Fibroblast of pulmonary artery (primary cell): Measurements from ENCODE around the gene ICAM4.
"Not testable (repeated sequence)": the region's sequence is repeated elsewhere in the genome, so short reads cannot be mapped to it uniquely, and the experiment has no call there.

ENCODE experiments used
- DNase-seq: peaks from one replicate; pipeline ENCODE4 v3.0.0-alpha.2; 2010; ENCODE audit warnings: low read depth
- H3K4me3 ChIP-seq: replicated peaks from 2 replicates; pipeline ENCODE4 v1.5.1; 2011; ENCODE audit warnings: low read depth, mild to moderate bottlenecking, control low read depth, low read length, moderate library complexity
- CTCF ChIP-seq: IDR thresholded peaks from 2 replicates; pipeline ENCODE4 v1.5.1; 2011; ENCODE audit warnings: mild to moderate bottlenecking, control low read depth, low read length, inconsistent platforms; ENCODE audit errors: missing control alignments

Gene ICAM4

GRCh38 chr19:10278935-10279334 lies 7.8 kb upstream of the ICAM4 start:
- no peak for DNase-seq
- no peak for TF ChIP-seq CTCF

GRCh38 chr19:10279737-10280442 lies 6.9 kb upstream of the ICAM4 start:
- no peak for TF ChIP-seq CTCF
- H3K4me3 ChIP-seq, result no peak overlapping the region
- DNase-seq, result no peak

More at GRCh38 chr19:10278935-10279334, 7.8 kb upstream of the ICAM4 start:
- H3K4me3 ChIP-seq, result no peak overlapping the region

GRCh38 chr19:10282043-10282442 lies 4.7 kb upstream of the ICAM4 start:
- H3K4me3 ChIP-seq, DNase-seq: not testable (repeated sequence)

GRCh38 chr19:10283301-10284064 lies 3.3 kb upstream of the ICAM4 start:
- TF ChIP-seq CTCF, result no peak
- no peak overlapping the region for H3K4me3 ChIP-seq
- DNase-seq, result no peak

GRCh38 chr19:10284065-10284959 lies 2.4 kb upstream of the ICAM4 start:
- DNase-seq, result no peak
- no peak overlapping the region for H3K4me3 ChIP-seq
- no peak for TF ChIP-seq CTCF

- H3K4me3 ChIP-seq, result no peak overlapping the region
- no peak for TF ChIP-seq CTCF
- no peak for DNase-seq
Observed at GRCh38 chr19:10284960-10285278, 1.8 kb upstream of the ICAM4 start.

- DNase-seq, result no peak
- H3K4me3 ChIP-seq, result no peak overlapping the region
- TF ChIP-seq CTCF, result no peak
Observed at GRCh38 chr19:10285393-10285792, 1.4 kb upstream of the ICAM4 start.
